Upper lobe of left lung (tissue), 4 donors: Measurements from ENCODE around the gene USP1.

Source experiments
- POLR2AphosphoS5 ChIP-seq, 2 donors: sonication (generic); formaldehyde crosslinking; IDR thresholded peaks; one replicate each; pipeline ENCODE4 v1.5.1; 2017; ENCODE audit warnings: antibody characterized with exemption in 2 of 2
- TF ChIP-seq, protein P1 (sequence below), 6 experiments: fragments of 450-650 bp in 4 of 6; fragments of 200-600 bp in 2 of 6; sonication (generic) in 2 of 6; IDR thresholded peaks; one replicate each; pipeline ENCODE4 v1.5.1; 2016 to 2019; ENCODE audit warnings: antibody characterized with exemption in 6 of 6

DNA sequence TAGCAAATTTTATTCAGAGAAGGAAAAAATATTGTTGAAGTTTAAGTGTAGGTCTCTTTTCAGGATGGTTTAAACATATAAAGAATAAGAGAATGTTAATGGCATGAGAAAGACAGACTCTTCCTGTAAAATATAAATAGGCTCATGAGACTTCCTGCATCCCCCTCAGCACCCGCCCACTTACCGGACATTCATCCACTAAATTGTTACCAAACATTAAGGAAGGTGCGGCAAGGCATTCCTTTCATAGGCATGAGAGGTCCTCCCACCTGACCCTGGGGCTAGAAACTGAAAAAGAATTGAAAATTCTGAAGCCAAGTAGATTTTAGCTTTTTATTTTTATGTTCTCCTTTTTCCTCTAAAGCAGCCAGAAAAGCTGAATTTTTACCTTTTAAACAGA is 10.6 kb upstream of the USP1 start:
- no peak for TF ChIP-seq POLR2AphosphoS5 (IDR thresholded peaks at IDR 0.05)
- TF ChIP-seq, protein P1, sequence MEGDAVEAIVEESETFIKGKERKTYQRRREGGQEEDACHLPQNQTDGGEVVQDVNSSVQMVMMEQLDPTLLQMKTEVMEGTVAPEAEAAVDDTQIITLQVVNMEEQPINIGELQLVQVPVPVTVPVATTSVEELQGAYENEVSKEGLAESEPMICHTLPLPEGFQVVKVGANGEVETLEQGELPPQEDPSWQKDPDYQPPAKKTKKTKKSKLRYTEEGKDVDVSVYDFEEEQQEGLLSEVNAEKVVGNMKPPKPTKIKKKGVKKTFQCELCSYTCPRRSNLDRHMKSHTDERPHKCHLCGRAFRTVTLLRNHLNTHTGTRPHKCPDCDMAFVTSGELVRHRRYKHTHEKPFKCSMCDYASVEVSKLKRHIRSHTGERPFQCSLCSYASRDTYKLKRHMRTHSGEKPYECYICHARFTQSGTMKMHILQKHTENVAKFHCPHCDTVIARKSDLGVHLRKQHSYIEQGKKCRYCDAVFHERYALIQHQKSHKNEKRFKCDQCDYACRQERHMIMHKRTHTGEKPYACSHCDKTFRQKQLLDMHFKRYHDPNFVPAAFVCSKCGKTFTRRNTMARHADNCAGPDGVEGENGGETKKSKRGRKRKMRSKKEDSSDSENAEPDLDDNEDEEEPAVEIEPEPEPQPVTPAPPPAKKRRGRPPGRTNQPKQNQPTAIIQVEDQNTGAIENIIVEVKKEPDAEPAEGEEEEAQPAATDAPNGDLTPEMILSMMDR (IDR thresholded peaks at IDR 0.05): no peak
